GM12874 (cell line): ENCODE measurements around the gene BCAR3.
A peak's percentile ranks its signal among the peaks of the same experiment; 100 is the strongest.

Experiments
- TF ChIP-seq, protein P1 (sequence below): IDR thresholded peaks from 2 replicates; pipeline ENCODE4 v1.5.1; 2011; ENCODE audit warnings: low read depth, mild to moderate bottlenecking, control low read depth, low read length, moderate library complexity; ENCODE audit not compliant: insufficient read depth

BCAR3 gene

DNA sequence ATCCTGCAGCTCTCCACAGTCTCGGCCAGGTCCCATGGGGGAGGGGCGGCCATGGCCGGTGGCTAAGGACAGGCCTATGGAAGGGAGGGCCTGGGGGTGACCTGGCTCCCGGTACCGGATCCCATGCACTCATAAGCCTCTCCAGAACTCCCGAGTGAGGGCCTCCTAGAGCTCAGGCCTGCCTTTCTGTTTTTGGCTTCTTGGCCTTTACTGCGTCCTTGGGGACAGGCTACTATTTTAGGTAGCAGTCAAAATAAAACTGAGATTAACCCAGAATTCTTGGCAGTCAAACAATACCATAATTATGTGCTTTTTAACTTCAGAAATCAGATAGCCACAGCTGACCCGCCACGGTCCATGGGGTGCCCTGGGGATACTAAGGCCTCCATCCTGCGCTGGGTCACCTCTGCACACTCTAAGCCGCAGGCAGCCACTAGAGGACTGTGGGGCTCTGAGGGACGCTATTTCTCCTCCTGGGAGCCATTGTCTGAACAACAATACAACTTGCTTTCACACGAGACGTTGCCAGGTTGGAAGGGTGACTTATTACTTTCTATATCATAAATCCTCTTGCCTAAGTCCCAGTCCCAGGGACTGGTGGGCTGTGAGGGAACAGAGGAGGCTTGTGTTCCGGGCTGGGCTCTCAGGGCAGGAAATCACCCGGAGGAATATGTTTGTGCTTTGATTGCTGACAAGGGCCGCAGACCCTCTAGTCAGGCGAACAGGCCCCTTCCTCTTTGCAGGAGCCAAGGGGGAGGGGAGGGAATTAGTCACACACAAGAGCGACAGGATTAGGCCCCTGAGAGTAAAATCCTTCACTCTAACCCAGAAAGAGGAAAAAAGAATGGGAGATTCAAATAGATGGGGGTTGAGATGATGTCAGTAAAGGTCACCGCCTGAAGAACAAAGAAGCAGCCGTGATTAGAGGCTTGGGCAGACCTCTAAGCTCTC, 40.7 kb upstream of the BCAR3 start:
- TF ChIP-seq, protein P1, sequence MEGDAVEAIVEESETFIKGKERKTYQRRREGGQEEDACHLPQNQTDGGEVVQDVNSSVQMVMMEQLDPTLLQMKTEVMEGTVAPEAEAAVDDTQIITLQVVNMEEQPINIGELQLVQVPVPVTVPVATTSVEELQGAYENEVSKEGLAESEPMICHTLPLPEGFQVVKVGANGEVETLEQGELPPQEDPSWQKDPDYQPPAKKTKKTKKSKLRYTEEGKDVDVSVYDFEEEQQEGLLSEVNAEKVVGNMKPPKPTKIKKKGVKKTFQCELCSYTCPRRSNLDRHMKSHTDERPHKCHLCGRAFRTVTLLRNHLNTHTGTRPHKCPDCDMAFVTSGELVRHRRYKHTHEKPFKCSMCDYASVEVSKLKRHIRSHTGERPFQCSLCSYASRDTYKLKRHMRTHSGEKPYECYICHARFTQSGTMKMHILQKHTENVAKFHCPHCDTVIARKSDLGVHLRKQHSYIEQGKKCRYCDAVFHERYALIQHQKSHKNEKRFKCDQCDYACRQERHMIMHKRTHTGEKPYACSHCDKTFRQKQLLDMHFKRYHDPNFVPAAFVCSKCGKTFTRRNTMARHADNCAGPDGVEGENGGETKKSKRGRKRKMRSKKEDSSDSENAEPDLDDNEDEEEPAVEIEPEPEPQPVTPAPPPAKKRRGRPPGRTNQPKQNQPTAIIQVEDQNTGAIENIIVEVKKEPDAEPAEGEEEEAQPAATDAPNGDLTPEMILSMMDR = 0 out of 2 replicates have a peak, but pooled peaks have one; percentile 5

DNA sequence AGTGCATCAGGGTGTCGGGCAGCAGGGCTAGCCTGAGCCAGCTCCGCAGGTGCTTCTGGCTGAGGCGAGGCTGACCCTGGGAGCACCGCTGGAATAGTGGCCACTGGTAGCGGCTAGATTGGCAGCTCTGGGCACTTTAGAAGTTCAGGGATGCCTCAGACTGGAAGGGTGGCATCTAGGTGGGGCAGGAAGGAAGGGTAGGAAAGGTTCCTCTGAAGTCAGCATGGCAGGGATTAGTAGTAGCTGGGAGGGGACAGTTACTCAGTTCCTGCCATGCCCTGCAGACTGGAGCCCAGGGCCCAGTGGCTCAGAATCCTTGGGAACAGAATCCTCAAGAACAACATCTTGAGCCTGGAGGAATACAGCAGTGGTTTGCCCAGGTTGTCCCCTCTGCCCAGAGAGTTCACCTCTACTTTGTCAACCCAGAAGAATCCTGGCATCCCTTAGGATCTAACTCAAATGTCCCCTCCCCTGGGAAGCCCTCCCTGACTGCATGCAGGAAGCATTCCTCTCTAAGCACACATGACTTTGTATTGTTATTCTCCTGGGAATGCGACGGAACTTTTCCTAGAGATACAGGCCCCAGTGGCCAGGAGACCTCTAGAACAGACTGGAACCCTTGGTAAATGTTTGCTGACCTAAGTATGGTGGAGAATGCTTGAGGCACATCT, 39.5 kb upstream of the BCAR3 start:
- TF ChIP-seq, protein P1 = no peak

DNA sequence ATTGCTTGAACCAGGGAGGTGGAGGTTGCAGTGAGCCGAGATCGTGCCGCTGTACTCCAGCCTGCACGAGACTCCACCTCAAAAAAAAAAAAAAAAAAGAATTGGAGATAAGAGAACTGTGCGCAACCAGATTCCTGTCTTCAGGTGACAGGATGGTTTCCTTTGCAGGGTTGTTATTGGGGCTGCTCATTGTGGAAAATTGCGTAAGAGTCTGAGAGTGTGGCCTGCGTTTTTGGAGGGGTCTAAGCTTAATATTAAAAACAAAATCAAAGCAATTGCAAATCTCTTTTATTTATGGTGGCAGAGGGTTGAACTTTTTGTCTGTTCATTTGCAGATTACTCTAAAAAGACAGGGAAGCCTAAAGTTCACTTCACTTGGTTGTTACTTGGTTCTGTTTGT, 36.0 kb upstream of the BCAR3 start:
- TF ChIP-seq, protein P1 = no peak

DNA sequence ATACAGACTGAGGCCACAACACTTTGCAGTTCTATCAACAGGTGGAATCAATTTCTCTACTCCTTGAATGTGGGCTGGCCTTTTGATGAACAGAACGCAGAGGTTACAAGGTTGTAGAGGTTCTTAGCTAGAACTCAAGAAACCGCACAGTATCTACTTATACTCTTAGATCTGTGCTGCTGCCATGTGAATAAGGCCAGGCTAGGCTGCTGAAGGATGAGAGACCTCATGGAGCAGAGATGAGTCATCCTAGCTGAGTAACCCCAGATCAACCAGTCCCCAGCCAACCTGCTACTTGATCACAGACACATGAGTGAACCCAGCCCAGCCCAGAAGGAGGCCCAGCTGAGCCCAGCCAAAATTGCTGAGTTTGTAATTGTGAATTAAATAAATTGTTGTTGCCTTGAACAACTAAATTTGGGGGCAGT, 35.3 kb upstream of the BCAR3 start:
- TF ChIP-seq, protein P1 = no peak

DNA sequence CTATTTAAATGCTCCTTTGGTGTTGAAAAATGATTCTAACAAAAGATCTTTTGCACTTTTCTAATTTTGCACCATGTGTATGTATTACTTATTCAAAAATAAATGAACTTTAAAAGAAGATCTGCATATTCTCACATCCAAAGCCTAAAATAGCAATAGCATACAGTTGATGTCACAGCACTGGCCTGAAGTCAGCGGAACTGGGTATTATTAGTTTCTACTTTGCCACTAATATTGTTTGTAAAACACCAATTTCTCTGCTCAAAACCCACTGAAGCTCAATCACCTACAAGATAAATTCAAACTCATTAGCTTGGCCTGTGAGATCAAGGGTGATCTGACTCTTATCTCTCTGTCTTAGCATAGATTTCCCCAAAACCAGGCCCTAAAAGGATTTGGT, 34.5 kb upstream of the BCAR3 start:
- TF ChIP-seq, protein P1 = no peak

DNA sequence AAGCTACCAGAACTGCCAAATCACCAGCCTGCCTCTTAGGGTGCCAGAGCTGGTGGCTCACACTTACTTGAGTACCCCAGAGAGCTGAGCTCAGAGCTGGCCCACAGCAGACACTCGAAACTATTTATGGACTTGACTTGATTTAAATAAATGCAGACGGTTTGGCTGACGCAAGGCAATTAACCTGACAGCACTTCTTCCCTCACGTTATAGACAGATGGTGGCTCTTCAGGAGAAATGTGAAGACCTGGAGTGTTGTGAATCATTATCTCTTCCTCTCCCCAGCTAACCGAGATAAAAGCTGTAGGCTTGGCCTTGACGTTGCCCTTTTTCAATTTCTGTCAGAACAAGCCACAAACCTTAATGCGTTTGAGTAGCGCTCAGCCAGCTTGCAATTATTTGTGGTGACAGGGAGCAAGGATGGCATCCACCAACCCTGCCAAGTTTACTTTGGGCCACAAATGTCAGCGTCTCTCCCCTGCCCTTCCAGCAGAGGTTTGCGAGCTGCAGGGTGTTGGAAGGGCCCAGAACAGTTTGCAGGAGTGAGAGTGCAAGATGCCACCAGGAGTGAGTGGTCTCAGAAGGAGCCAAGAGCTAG, 34.0 kb upstream of the BCAR3 start:
- TF ChIP-seq, protein P1 = no peak

DNA sequence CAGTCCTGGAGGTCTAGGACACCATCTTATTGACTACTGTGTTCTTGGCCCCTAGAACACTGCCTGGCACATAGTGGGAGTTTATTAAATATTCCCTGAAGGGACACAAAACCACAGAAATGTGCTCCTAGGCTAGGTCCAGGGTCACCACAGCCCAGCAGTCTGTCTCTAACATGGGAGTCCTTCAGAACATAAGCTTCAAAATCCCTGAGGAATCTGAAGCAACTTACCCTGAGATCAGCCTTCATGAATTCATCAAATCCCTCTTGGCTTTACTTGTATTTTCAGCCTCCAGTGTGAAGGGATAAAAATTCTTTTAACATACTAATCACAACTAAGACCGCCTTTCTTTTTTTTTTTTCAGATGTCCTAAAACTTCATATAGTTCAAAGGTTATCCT, 32.7 kb upstream of the BCAR3 start:
- TF ChIP-seq, protein P1 = no peak
